ENCODE results near the gene ABCB6. TPM values are rescaled to one million over a fixed set of nuclear protein-coding genes. Genes with fewer than 3 reads are reported as not detected.
"Not testable (repeated sequence)": the region's sequence is repeated elsewhere in the genome, so short reads cannot be mapped to it uniquely, and the experiment has no call there.

The ABCB6 gene
- total and polyA plus RNA-seq, 10 donors: 8.4 to 28.7 (median 14.0) TPM

- DNase-seq: peak; percentile 19
- no peak overlapping the region for H3K27ac ChIP-seq
- H3K4me3 ChIP-seq: no peak overlapping the region
- TF ChIP-seq POLR2A (IDR thresholded peaks at IDR 0.05) (no peak), POLR2AphosphoS5 (IDR thresholded peaks at IDR 0.05) (no peak)
- TF ChIP-seq, protein P1, sequence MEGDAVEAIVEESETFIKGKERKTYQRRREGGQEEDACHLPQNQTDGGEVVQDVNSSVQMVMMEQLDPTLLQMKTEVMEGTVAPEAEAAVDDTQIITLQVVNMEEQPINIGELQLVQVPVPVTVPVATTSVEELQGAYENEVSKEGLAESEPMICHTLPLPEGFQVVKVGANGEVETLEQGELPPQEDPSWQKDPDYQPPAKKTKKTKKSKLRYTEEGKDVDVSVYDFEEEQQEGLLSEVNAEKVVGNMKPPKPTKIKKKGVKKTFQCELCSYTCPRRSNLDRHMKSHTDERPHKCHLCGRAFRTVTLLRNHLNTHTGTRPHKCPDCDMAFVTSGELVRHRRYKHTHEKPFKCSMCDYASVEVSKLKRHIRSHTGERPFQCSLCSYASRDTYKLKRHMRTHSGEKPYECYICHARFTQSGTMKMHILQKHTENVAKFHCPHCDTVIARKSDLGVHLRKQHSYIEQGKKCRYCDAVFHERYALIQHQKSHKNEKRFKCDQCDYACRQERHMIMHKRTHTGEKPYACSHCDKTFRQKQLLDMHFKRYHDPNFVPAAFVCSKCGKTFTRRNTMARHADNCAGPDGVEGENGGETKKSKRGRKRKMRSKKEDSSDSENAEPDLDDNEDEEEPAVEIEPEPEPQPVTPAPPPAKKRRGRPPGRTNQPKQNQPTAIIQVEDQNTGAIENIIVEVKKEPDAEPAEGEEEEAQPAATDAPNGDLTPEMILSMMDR (IDR thresholded peaks at IDR 0.05 in 8 of 11, conservative IDR thresholded peaks at IDR 0.05 in 3 of 11): no peak
- WGBS, 5 donors: 90 to 96% (median 94%) methylated on average over 5 of the region's 5 CpGs
- intact Hi-C loops (cut with DNase I; ENCODE audit: low total_unique reads): loop anchor here (5.0 kb wide), 1 partner anchor 33 kb away; the partner anchor contains the start of gene SLC23A3
- no peaks in the 10 kb centered on the region for H3K9me3 ChIP-seq
- H3K4me1 ChIP-seq: peaks cover 7 to 42% (median 29%) of the 10 kb centered on the region in 6 donors
- peaks cover 0 to 4% (median 0%) of the 10 kb centered on the region in 7 donors for H3K27me3 ChIP-seq (replicated peaks in 1 of 7)
- H3K36me3 ChIP-seq: peaks cover 0 to 27% (median 15%) of the 10 kb centered on the region in 6 donors
Measured at GRCh38 chr2:219205165-219205538, 13.6 kb downstream of the ABCB6 start.

GRCh38 chr2:219204425-219205164 lies 14.2 kb downstream of the ABCB6 start:
- 87 to 97% (median 95%) methylated on average over 7 of the region's 7 CpGs for WGBS, 5 donors
- Histone ChIP-seq H3K27ac (no peak overlapping the region), H3K4me3 (no peak overlapping the region), H3K9me3 (no peaks in the 10 kb centered on the region), H3K36me3 (peaks cover 0 to 21% (median 13%) of the 10 kb centered on the region in 6 donors), H3K27me3 (replicated peaks in 1 of 7) (peaks cover 0 to 7% (median 0%) of the 10 kb centered on the region in 7 donors), H3K4me1 (peaks cover 7 to 36% (median 27%) of the 10 kb centered on the region in 6 donors)
- DNase-seq: peak; percentile 34
- intact Hi-C loops (cut with DNase I; ENCODE audit: low total_unique reads): loop anchor here (5.0 kb wide), 1 partner anchor 32 kb away; the partner anchor contains the start of gene SLC23A3
- TF ChIP-seq POLR2AphosphoS5 (IDR thresholded peaks at IDR 0.05): no peak
- TF ChIP-seq POLR2A (IDR thresholded peaks at IDR 0.05): no peak
- TF ChIP-seq, protein P1 (IDR thresholded peaks at IDR 0.05 in 8 of 11, conservative IDR thresholded peaks at IDR 0.05 in 3 of 11): no peak

GRCh38 chr2:219201331-219201730 lies 17.4 kb downstream of the ABCB6 start:
- H3K36me3 ChIP-seq; H3K4me1 ChIP-seq; H3K9me3 ChIP-seq; H3K4me3 ChIP-seq; DNase-seq; intact Hi-C loops (cut with DNase I; ENCODE audit: low total_unique reads); H3K27ac ChIP-seq: not testable (repeated sequence)
- 83 to 94% (median 91%) methylated on average over 8 to 21 of the region's 21 CpGs for WGBS, 5 donors
- H3K27me3 ChIP-seq (replicated peaks in 1 of 7): peaks cover 0 to 20% (median 0%) of the 10 kb centered on the region in 7 donors

DNA sequence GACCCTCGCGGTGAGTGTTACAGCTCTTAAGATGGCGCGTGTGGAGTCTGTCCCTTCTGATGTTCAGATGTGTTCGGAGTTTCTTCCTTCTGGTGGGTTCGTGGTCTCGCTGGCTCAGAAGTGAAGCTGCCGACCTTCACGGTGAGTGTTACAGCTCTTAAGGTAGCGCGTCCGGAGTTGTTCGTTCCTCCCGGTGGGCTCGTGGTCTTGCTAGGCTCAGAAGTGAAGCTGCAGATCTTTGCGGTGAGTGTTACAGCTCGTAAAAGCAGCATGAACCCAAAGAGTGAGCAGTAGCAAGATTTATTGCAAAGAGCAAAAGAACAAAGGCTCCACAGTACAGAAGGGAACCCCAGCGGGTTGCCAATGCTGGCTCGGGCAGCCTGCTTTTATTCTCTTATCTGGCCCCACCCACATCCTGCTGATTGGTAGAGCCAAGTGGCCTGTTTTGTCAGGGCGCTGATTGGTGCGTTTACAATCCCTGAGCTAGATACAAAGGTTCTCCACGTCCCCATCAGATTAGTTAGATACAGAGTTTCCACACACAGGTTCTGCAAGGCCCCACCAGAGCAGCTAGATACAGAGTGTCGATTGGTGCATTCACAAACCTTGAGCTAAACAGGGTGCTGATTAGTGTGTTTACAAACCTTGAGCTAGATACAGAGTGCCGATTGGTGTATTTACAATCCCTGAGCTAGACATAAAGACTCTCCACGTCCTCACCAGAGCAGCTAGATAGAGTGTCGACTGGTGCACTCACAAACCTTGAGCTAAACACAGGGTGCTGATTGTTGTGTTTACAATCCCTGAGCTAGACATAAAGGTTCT lies 18.0 kb downstream of the ABCB6 start:
- 68 to 81% (median 79%) methylated on average over 23 to 25 of the region's 26 CpGs for WGBS, 5 donors
- H3K4me1 ChIP-seq; intact Hi-C loops (cut with DNase I; ENCODE audit: low total_unique reads); H3K36me3 ChIP-seq; H3K9me3 ChIP-seq: not testable (repeated sequence)
- Histone ChIP-seq H3K27ac (peak overlapping the region in 3 of 8 donors; percentile 13 to 68 (median 48)), H3K27me3 (replicated peaks in 1 of 7) (peaks cover 0 to 20% (median 0%) of the 10 kb centered on the region in 7 donors), H3K4me3 (peak overlapping the region in 1 of 8 donors; percentile 35)
- DNase-seq: peak; percentile 54
